ENCODE results near the gene IL17RD. TPM values are rescaled to one million over a fixed set of nuclear protein-coding genes. Genes with fewer than 3 reads are reported as not detected.

The IL17RD gene
- total and polyA plus RNA-seq, 2 of the 13 experiments (the other 11 are each of a cell fraction or from before 2014, with no cell fraction given) = 0.28 to 0.31 TPM

DNA sequence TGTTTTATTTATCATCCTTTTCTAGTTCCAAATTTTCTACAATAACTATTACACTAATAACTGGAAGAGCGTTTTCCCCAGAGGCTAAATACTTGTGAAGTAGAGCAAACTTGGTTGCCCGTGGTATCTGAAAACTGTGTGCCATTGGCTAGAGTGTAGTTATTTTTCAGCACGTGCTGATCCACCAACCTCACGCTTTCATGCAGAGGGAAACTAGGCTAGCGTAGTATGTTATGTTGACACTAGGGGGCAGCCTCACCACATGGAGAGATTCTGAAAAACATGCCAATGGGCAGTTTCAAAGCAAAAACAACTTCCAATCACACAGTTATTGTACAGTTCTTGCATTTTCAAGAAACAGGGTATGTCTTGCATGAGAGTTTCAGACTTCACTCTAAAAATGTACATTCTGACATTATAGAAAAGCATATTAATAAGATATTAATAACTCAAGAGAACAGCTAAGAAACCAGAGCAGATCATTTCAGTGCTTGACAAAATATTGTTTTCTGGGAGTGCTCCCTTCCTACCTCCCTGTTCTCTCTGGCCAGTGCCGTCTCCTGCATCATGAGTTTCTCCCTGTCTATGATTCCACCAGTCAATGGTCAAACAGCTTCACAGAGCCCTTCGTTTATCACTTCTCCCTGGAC is 65.0 kb downstream of the IL17RD start (continued):
- TF ChIP-seq ZNF235 (CRISPR knock-in tag; IDR thresholded peaks at IDR 0.05; ENCODE audit: borderline replicate concordance) = no peak
- no peak for TF ChIP-seq ZNF562 (CRISPR knock-in tag; IDR thresholded peaks at IDR 0.05; ENCODE audit: borderline replicate concordance)
- TF ChIP-seq SMC3 (IDR thresholded peaks at IDR 0.05; ENCODE audit: low read length) = peak; percentile 82
- TF ChIP-seq NCOR1 (IDR thresholded peaks at IDR 0.05; ENCODE audit: borderline replicate concordance, low read length) = no peak
- TF ChIP-seq RAD21 (CRISPR knock-in tag; IDR thresholded peaks at IDR 0.05) = peak; percentile 74
- TF ChIP-seq, protein P1, sequence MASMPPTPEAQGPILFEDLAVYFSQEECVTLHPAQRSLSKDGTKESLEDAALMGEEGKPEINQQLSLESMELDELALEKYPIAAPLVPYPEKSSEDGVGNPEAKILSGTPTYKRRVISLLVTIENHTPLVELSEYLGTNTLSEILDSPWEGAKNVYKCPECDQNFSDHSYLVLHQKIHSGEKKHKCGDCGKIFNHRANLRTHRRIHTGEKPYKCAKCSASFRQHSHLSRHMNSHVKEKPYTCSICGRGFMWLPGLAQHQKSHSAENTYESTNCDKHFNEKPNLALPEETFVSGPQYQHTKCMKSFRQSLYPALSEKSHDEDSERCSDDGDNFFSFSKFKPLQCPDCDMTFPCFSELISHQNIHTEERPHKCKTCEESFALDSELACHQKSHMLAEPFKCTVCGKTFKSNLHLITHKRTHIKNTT (CRISPR knock-in tag; IDR thresholded peaks at IDR 0.05) = no peak
- no peak for TF ChIP-seq AGO2 (optimal IDR thresholded peaks at IDR 0.05; ENCODE audit: low read depth, low read length)
- TF ChIP-seq ZNF713 (CRISPR knock-in tag; IDR thresholded peaks at IDR 0.05) = no peak
- no peak for TF ChIP-seq PBX3 (CRISPR knock-in tag; IDR thresholded peaks at IDR 0.05; ENCODE audit: borderline replicate concordance)
- TF ChIP-seq HMG20A (CRISPR knock-in tag; IDR thresholded peaks at IDR 0.05; ENCODE audit: borderline replicate concordance) = no peak
- peak; percentile 75 for TF ChIP-seq MAX (IDR thresholded peaks at IDR 0.05)
- TF ChIP-seq, protein P2, sequence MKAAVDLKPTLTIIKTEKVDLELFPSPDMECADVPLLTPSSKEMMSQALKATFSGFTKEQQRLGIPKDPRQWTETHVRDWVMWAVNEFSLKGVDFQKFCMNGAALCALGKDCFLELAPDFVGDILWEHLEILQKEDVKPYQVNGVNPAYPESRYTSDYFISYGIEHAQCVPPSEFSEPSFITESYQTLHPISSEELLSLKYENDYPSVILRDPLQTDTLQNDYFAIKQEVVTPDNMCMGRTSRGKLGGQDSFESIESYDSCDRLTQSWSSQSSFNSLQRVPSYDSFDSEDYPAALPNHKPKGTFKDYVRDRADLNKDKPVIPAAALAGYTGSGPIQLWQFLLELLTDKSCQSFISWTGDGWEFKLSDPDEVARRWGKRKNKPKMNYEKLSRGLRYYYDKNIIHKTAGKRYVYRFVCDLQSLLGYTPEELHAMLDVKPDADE (CRISPR knock-in tag; IDR thresholded peaks at IDR 0.05) = no peak
- no peak for TF ChIP-seq ZEB1 (IDR thresholded peaks at IDR 0.05; ENCODE audit: insufficient replicate concordance, low read depth)
- TF ChIP-seq, protein P3, sequence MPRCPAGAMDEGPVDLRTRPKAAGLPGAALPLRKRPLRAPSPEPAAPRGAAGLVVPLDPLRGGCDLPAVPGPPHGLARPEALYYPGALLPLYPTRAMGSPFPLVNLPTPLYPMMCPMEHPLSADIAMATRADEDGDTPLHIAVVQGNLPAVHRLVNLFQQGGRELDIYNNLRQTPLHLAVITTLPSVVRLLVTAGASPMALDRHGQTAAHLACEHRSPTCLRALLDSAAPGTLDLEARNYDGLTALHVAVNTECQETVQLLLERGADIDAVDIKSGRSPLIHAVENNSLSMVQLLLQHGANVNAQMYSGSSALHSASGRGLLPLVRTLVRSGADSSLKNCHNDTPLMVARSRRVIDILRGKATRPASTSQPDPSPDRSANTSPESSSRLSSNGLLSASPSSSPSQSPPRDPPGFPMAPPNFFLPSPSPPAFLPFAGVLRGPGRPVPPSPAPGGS (CRISPR knock-in tag; IDR thresholded peaks at IDR 0.05) = no peak
- TF ChIP-seq SMYD3 (CRISPR knock-in tag; IDR thresholded peaks at IDR 0.05) = no peak
- no peak for TF ChIP-seq ZNF362 (CRISPR knock-in tag; IDR thresholded peaks at IDR 0.05; ENCODE audit: borderline replicate concordance)
- TF ChIP-seq, protein P4, sequence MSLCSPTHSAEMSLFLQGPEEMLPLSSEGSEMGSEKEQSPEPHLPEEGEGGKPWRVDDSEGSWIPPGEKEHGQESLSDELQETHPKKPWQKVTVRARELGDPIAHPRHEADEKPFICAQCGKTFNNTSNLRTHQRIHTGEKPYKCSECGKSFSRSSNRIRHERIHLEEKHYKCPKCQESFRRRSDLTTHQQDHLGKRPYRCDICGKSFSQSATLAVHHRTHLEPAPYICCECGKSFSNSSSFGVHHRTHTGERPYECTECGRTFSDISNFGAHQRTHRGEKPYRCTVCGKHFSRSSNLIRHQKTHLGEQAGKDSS (CRISPR knock-in tag; IDR thresholded peaks at IDR 0.05; ENCODE audit: borderline replicate concordance, low read depth) = no peak
- TF ChIP-seq SMAD3 (CRISPR knock-in tag; IDR thresholded peaks at IDR 0.05) = 0 out of 2 replicates have a peak, but pooled peaks have one; percentile 52
- 0 out of 2 replicates have a peak, but pooled peaks have one; percentile 22 for TF ChIP-seq GATAD1 (CRISPR knock-in tag; IDR thresholded peaks at IDR 0.05)
- no peak for TF ChIP-seq PHF20 (CRISPR knock-in tag; IDR thresholded peaks at IDR 0.05)
- no peak for TF ChIP-seq RFX1 (IDR thresholded peaks at IDR 0.05)
- 0 out of 2 replicates have a peak, but pooled peaks have one; percentile 22 for TF ChIP-seq KAT8 (CRISPR knock-in tag; IDR thresholded peaks at IDR 0.05)
- no peak for TF ChIP-seq ZNF781 (CRISPR knock-in tag; IDR thresholded peaks at IDR 0.05; ENCODE audit: borderline replicate concordance, not compliant biosample characterization)
- no peak for TF ChIP-seq ZNF501 (CRISPR knock-in tag; IDR thresholded peaks at IDR 0.05)

All from HepG2 (cell line).